Naive thymus-derived CD4-positive, alpha-beta T cell (primary cell): Measurements from ENCODE around the gene NKPD1. TPM values are rescaled to one million over a fixed set of nuclear protein-coding genes. Genes with fewer than 3 reads are reported as not detected.

ENCODE experiments used
- ATAC-seq: fragments of 150-1000 bp; cut with Tn5 transposase; 2 replicates; pipeline ENCODE4 v1.10.0; 2021; ENCODE audit warnings: mild to moderate bottlenecking, moderate library complexity
- CTCF ChIA-PET: fragments of 350-600 bp; sonication (Branson Sonifier 250); formaldehyde crosslinking; loops from one replicate; lab custom pipeline; 2021; ENCODE audit warnings: antibody characterized with exemption; lab: Charles Lee
- POLR2A ChIA-PET: fragments of 350-600 bp; sonication (Branson Sonifier 250); formaldehyde crosslinking; loops from one replicate; lab custom pipeline; 2021; ENCODE audit warnings: antibody characterized with exemption, inconsistent platforms; lab: Charles Lee
- DNase-seq, 9 donors: peaks; one replicate each; pipeline versions ENCODE4 v3.0.0 to v3.0.0-alpha.2; 2020 to 2022; ENCODE audit warnings: mixed read lengths in 1 of 9
- H3K27ac ChIP-seq: one replicate; pipeline ENCODE4 v1.7.0; 2013; ENCODE audit warnings: mild to moderate bottlenecking, low read depth, low read length, moderate library complexity
- H3K27me3 ChIP-seq, 2 donors: one replicate each; pipeline ENCODE4 v1.7.0; 2013; ENCODE audit warnings: low read length in 2 of 2, mild to moderate bottlenecking in 2 of 2, moderate library complexity in 2 of 2; ENCODE audit not compliant: control insufficient read depth in 2 of 2, insufficient read depth in 2 of 2
- H3K36me3 ChIP-seq, 3 experiments: 1 replicate in 2 of 3; 2 replicates in 1 of 3; pipeline ENCODE4 v1.7.0; 2013; ENCODE audit warnings: low read length in 3 of 3, mild to moderate bottlenecking in 3 of 3, moderate library complexity in 1 of 3; ENCODE audit not compliant: insufficient read depth in 3 of 3, control insufficient read depth in 2 of 3
- H3K4me1 ChIP-seq, 2 donors: one replicate each; pipeline ENCODE4 v1.7.0; 2013; ENCODE audit warnings: low read length in 2 of 2, mild to moderate bottlenecking in 2 of 2, moderate library complexity in 1 of 2; ENCODE audit not compliant: control insufficient read depth in 2 of 2, insufficient read depth in 2 of 2
- H3K4me3 ChIP-seq: 2 replicates; pipeline ENCODE4 v1.7.0; 2013; ENCODE audit warnings: mild to moderate bottlenecking, low read length
- H3K9me3 ChIP-seq, 3 experiments: 1 replicate in 2 of 3; 2 replicates in 1 of 3; pipeline ENCODE4 v1.7.0; 2013; ENCODE audit warnings: low read length in 3 of 3; ENCODE audit not compliant: control insufficient read depth in 2 of 3
- H3K27ac Mint-ChIP-seq, 9 donors: one replicate each; pipeline ENCODE4 v1.8.0; 2020 to 2022; ENCODE audit warnings: mixed read lengths in 9 of 9, mild to moderate bottlenecking in 8 of 9, moderate library complexity in 5 of 9, inconsistent platforms in 2 of 9
- H3K27me3 Mint-ChIP-seq, 5 donors: one replicate each; pipeline ENCODE4 v1.8.0; 2021 to 2022; ENCODE audit warnings: mixed read lengths in 5 of 5, mild to moderate bottlenecking in 1 of 5
- H3K36me3 Mint-ChIP-seq, 5 donors: one replicate each; pipeline ENCODE4 v1.8.0; 2020 to 2022; ENCODE audit warnings: mixed read lengths in 5 of 5, mild to moderate bottlenecking in 3 of 5, inconsistent platforms in 1 of 5
- H3K4me1 Mint-ChIP-seq, 7 donors: one replicate each; pipeline ENCODE4 v1.8.0; 2020 to 2022; ENCODE audit warnings: mixed read lengths in 7 of 7, mild to moderate bottlenecking in 3 of 7, inconsistent platforms in 1 of 7
- H3K4me3 Mint-ChIP-seq, 10 donors: one replicate each; pipeline ENCODE4 v1.8.0; 2020 to 2022; ENCODE audit warnings: mild to moderate bottlenecking in 10 of 10, mixed read lengths in 10 of 10, moderate library complexity in 6 of 10, inconsistent platforms in 2 of 10
- H3K9me3 Mint-ChIP-seq, 11 donors: one replicate each; pipeline ENCODE4 v1.8.0; 2020 to 2022; ENCODE audit warnings: mixed read lengths in 11 of 11, mild to moderate bottlenecking in 4 of 11, inconsistent platforms in 1 of 11, moderate library complexity in 1 of 11
- intact Hi-C, 2 donors: fragments of 100-400 bp; cut with micrococcal nuclease; formaldehyde crosslinking; loops; one replicate each; pipeline ENCODE4 v1.15.1; 2023
- polyA plus RNA-seq, 2 donors: library from polyadenylated mRNA; unstranded; fragments of 300-500 nt; fragmentation: Illumina TruSeq; gene quantifications; one replicate each; pipeline ENCODE4 v1.2.3, GENCODE V29; 2021
- total RNA-seq, 6 experiments: library from RNA in 5 of 6; stranded (reverse) in 5 of 6; gene quantifications; 1 replicate in 5 of 6; 2 replicates in 1 of 6; pipeline ENCODE4 v1.2.3 and lab custom pipeline; 2021 to 2026

Gene NKPD1
- total and polyA plus RNA-seq, 7 experiments from 2014 or later = 0.07 to 1.2 (median 0.68) TPM

DNA sequence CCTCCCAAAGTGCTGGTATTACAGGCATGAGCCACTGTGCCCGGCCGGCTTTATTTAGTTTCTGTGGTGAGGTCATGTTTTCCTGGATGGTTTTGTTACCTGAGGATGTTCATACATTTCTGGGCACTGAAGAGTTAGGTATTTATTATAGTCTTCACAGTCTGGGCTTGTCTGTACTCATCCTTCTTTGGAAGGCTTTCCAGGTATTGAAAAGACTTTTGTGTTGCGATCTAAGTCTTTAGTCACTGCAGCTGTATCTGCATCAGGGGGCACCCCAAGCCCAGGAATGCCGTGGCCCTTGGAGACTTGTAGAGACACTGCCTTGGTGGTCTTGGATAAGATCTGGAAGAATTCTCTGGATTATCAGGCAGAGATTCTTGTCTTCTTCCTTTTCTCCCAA, 30.6 kb upstream of the NKPD1 start:
- peaks cover 0 to 5% (median 4%) of the 10 kb centered on the region in 7 donors for H3K4me1 Mint-ChIP-seq
- no peaks in the 10 kb centered on the region for H3K36me3 ChIP-seq
- DNase-seq (no peak), ATAC-seq (no peak)
- no peak overlapping the region for H3K4me3 ChIP-seq
- H3K27me3 ChIP-seq = no peaks in the 10 kb centered on the region
- no peaks in the 10 kb centered on the region for H3K4me1 ChIP-seq
- no peak overlapping the region for H3K4me3 Mint-ChIP-seq
- H3K9me3 ChIP-seq = no peaks in the 10 kb centered on the region
- H3K36me3 Mint-ChIP-seq = peaks cover 0 to 16% (median 4%) of the 10 kb centered on the region in 5 donors
- no peaks in the 10 kb centered on the region for H3K27me3 Mint-ChIP-seq
- intact Hi-C loops = no loop called here
- POLR2A ChIA-PET = interaction anchor here (1.2 kb wide), 1 partner anchor 31 kb away, joined by 3 read pairs; the partner anchor contains the start of gene NKPD1
- peaks cover 0 to 8% (median 0%) of the 10 kb centered on the region in 11 donors for H3K9me3 Mint-ChIP-seq
- CTCF ChIA-PET = no interaction called here
- H3K27ac Mint-ChIP-seq = no peak overlapping the region
- H3K27ac ChIP-seq = no peak overlapping the region

DNA sequence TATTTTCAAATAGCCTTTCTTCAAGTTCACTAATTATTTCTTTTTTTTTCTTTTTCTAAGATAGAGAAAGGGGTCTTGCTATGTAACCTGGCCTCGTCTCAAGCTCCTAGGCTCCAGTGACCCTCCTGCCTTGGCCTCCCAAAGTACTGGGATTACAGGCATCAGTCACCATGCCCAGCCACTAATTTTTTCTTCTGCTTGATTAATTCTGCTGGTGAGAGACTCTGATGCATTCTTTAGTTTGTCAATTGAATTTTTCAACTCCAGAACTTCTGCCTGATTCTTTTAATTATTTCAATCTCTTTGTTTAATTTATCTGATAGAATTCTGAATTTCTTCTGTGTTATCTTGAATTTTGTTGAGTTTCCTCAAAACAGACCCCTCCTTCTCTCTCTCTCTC, 29.2 kb upstream of the NKPD1 start:
- H3K4me3 Mint-ChIP-seq = no peak overlapping the region
- no peaks in the 10 kb centered on the region for H3K9me3 ChIP-seq
- H3K4me3 ChIP-seq = no peak overlapping the region
- H3K27ac Mint-ChIP-seq = no peak overlapping the region
- ATAC-seq = no peak
- intact Hi-C loops = no loop called here
- H3K27me3 Mint-ChIP-seq = no peaks in the 10 kb centered on the region
- H3K4me1 Mint-ChIP-seq = peaks cover 2 to 10% (median 6%) of the 10 kb centered on the region in 7 donors
- no peak overlapping the region for H3K27ac ChIP-seq
- peaks cover 0 to 8% (median 0%) of the 10 kb centered on the region in 11 donors for H3K9me3 Mint-ChIP-seq
- ChIA-PET POLR2A (interaction anchor here (1.2 kb wide), 1 partner anchor 29 kb away, joined by 3 read pairs; the partner anchor contains the start of gene NKPD1), CTCF (no interaction called here)
- DNase-seq = no peak
- peaks cover 0 to 16% (median 4%) of the 10 kb centered on the region in 5 donors for H3K36me3 Mint-ChIP-seq
- no peaks in the 10 kb centered on the region for H3K4me1 ChIP-seq
- H3K36me3 ChIP-seq = no peaks in the 10 kb centered on the region
- H3K27me3 ChIP-seq = no peaks in the 10 kb centered on the region

DNA sequence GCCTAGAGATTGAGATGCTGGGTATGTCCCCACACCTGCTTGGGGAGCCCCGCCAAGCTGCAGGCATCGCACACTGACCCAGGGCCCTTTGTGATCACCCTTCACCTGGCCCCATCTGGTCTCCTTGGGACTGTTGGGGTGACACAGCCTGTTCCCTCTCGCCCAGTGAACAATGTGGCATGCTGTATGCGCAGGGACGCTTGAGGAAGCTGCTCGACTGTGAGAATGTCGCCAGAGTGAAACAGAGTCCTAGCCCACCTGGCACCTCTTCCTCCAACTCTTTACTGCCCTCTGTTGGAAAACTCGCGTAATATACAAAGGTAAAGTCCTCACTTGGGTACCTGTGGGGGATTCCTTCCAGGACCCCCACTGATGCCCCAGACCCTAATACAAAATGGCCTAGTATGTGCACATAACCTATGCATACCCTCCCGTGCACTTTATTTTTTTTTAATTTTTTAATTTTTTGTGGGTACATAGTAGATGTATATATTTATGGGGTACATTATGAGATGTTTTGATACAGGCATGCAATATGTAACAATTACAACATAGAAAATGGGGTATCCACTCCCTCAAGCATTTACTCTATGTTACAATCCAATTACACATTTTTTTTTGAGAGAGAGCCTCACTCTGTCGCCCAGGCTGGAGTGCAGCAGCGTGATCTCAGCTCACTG, 26.8 kb upstream of the NKPD1 start:
- peak overlapping the region in 1 of 9 donors; percentile 55 for H3K27ac Mint-ChIP-seq
- Histone ChIP-seq H3K27me3 (no peaks in the 10 kb centered on the region), H3K9me3 (no peaks in the 10 kb centered on the region), H3K4me3 (no peak overlapping the region), H3K27ac (no peak overlapping the region), H3K4me1 (no peaks in the 10 kb centered on the region), H3K36me3 (no peaks in the 10 kb centered on the region)
- no peaks in the 10 kb centered on the region for H3K27me3 Mint-ChIP-seq
- POLR2A ChIA-PET = interaction anchor here (0.6 to 1.5 kb wide), 4 partner anchors 9 to 487 kb away, joined by 3 to 7 read pairs (median 4); partner anchors contain the start of genes BLOC1S3 and TRAPPC6A
- CTCF ChIA-PET = interaction anchor here (1.0 kb wide), 2 partner anchors 9 to 70 kb away, joined by 6 read pairs; partner anchors contain the start of genes BLOC1S3 and TRAPPC6A
- H3K4me3 Mint-ChIP-seq = no peak overlapping the region
- peaks cover 0 to 17% (median 4%) of the 10 kb centered on the region in 5 donors for H3K36me3 Mint-ChIP-seq
- intact Hi-C loops = loop anchor here (1.0 to 2.0 kb wide), 6 partner anchors 84 to 285 kb away; no protein-coding TSS in a partner anchor
- peak in 7 of 9 donors; percentile 29 to 65 (median 55) for DNase-seq
- ATAC-seq = peak; percentile 79
- peaks cover 8 to 21% (median 16%) of the 10 kb centered on the region in 7 donors for H3K4me1 Mint-ChIP-seq
- H3K9me3 Mint-ChIP-seq = peaks cover 0 to 8% (median 0%) of the 10 kb centered on the region in 11 donors

DNA sequence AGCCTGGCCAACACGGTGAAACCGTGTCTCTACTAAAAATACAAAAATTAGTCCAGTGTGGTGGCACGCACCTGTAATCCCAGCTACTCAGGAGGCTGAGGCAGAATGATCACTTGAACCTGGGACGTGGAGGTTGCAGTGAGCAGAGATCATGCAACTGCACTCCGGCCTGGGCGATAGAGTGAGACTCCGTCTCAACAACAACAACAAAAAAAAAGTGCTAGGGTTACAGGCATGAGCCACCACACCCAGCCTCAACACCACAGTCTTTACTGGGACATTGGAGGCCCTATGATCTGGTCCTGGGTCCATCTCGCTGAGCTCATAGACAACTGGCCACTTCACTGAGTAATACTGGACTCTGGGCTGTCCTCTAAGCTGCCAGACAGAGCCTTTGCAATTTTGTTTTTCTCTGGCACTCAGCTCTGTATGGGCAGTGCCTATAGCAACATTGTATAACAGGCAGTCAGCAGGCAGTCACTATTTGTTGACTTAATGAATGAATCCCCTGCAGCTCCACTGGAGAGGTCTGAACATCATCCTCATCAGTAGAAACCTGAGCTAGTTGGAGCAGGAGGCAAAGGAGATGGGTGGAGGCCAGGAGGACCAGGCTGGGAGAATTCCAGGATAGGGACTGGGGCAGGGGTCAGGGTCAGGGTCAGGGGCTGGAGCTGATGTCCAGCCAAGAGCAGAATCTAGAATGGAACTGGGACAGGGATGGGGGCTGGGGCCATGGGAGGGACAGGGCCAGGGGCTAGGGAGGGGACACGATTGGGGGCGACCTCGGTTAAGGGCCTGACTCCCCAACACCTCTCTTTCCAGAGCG, 25.9 kb upstream of the NKPD1 start:
- Mint-ChIP-seq H3K27me3 (no peaks in the 10 kb centered on the region), H3K36me3 (peaks cover 0 to 13% (median 6%) of the 10 kb centered on the region in 5 donors), H3K27ac (no peak overlapping the region), H3K4me3 (peak overlapping the region in 1 of 10 donors; percentile 1), H3K9me3 (peaks cover 0 to 8% (median 0%) of the 10 kb centered on the region in 11 donors), H3K4me1 (peaks cover 12 to 25% (median 18%) of the 10 kb centered on the region in 7 donors)
- CTCF ChIA-PET = interaction anchor here (0.6 to 1.1 kb wide), 4 partner anchors 9 to 167 kb away, joined by 3 to 6 read pairs (median 4); partner anchors contain the start of genes BLOC1S3 and TRAPPC6A
- no peak for ATAC-seq
- Histone ChIP-seq H3K27ac (no peak overlapping the region), H3K4me3 (no peak overlapping the region), H3K36me3 (peaks cover 0 to 1% (median under 1%) of the 10 kb centered on the region in 3 experiments), H3K9me3 (no peaks in the 10 kb centered on the region), H3K4me1 (peaks cover 0 to under 1% of the 10 kb centered on the region in 2 donors), H3K27me3 (no peaks in the 10 kb centered on the region)
- intact Hi-C loops = loop anchor here (1.0 to 2.0 kb wide), 6 partner anchors 83 to 284 kb away; no protein-coding TSS in a partner anchor
- POLR2A ChIA-PET = interaction anchor here (0.6 to 1.5 kb wide), 3 partner anchors 8 to 487 kb away, joined by 3 to 7 read pairs (median 4); partner anchors contain the start of genes BLOC1S3 and TRAPPC6A
- no peak for DNase-seq

DNA sequence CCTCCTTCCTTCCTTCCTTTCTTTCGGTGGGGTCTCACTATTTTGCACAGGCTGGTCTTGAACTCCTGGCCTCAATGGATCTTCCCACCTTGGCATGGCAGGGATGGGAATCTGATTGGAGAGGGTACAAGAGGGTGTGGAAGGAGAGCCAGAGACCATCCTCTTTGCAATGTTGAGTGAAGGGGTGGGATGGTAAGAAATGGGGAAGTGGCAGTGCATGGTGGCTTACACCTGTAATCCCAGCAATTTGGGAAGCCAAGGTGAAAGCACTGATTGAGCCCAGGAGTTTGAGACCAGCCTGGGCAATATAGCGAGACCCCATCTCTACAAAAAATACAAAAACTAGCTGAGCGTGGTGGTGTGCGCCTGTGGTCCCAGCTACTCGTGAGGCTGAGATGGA, 23.3 kb upstream of the NKPD1 start:
- ATAC-seq = no peak
- H3K27ac Mint-ChIP-seq = no peak overlapping the region

DNA sequence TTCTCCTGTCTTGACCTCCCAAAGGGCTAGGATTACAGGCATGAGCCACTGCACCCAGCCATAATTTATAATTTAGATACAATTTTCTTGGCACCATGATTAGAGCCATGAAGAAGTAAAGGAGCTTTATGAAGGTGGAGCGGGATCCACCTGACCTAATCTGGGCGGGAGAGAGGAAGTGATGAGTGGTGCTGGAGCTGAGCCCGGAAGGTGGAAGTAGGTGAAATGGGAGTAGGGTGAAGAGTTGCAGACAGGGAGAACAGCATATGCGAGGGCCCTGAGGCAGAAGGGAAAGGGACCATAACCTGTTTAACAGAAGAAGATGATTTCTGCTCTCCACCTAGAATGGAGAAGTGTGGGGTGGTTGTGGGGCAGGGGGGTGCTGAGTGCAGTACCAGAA, 22.0 kb upstream of the NKPD1 start:
- Mint-ChIP-seq H3K9me3 (peaks cover 0 to 1% (median 0%) of the 10 kb centered on the region in 11 donors), H3K36me3 (peaks cover 0 to 13% (median 4%) of the 10 kb centered on the region in 5 donors), H3K4me3 (peak overlapping the region in 1 of 10 donors; percentile 53), H3K27me3 (no peaks in the 10 kb centered on the region), H3K4me1 (peaks cover 25 to 49% (median 35%) of the 10 kb centered on the region in 7 donors), H3K27ac (peak overlapping the region in 1 of 9 donors; percentile 12)
- Histone ChIP-seq H3K4me1 (peaks cover 18 to 20% of the 10 kb centered on the region in 2 donors), H3K4me3 (no peak overlapping the region), H3K27me3 (no peaks in the 10 kb centered on the region), H3K36me3 (peaks cover 0 to 10% (median 4%) of the 10 kb centered on the region in 3 experiments), H3K9me3 (no peaks in the 10 kb centered on the region), H3K27ac (no peak overlapping the region)
- intact Hi-C loops = no loop called here
- CTCF ChIA-PET = no interaction called here
- POLR2A ChIA-PET = interaction anchor here (1.1 to 1.6 kb wide), 2 partner anchors 14 to 29 kb away, joined by 3 read pairs; no protein-coding TSS in a partner anchor
- ATAC-seq = no peak
- no peak for DNase-seq

More for the DNA sequence above, 23.3 kb upstream of the NKPD1 start:
- Histone ChIP-seq H3K4me3 (no peak overlapping the region), H3K27me3 (no peaks in the 10 kb centered on the region), H3K27ac (no peak overlapping the region), H3K4me1 (peaks cover 18 to 20% of the 10 kb centered on the region in 2 donors), H3K36me3 (peaks cover 0 to 10% (median 4%) of the 10 kb centered on the region in 3 experiments), H3K9me3 (no peaks in the 10 kb centered on the region)
- Mint-ChIP-seq H3K27me3 (no peaks in the 10 kb centered on the region), H3K36me3 (peaks cover 0 to 11% (median 4%) of the 10 kb centered on the region in 5 donors), H3K4me3 (no peak overlapping the region), H3K9me3 (peaks cover 0 to 3% (median 0%) of the 10 kb centered on the region in 11 donors), H3K4me1 (peaks cover 25 to 45% (median 34%) of the 10 kb centered on the region in 7 donors)
- CTCF ChIA-PET = no interaction called here
- no peak for DNase-seq
- intact Hi-C loops = no loop called here
- POLR2A ChIA-PET = interaction anchor here (0.7 kb wide), 1 partner anchor 719 kb away, joined by 3 read pairs; no protein-coding TSS in a partner anchor
